ENCODE results near the gene PPCDC. TPM values are rescaled to one million over a fixed set of nuclear protein-coding genes. Genes with fewer than 3 reads are reported as not detected.

PPCDC gene, protein sequence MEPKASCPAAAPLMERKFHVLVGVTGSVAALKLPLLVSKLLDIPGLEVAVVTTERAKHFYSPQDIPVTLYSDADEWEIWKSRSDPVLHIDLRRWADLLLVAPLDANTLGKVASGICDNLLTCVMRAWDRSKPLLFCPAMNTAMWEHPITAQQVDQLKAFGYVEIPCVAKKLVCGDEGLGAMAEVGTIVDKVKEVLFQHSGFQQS
- 10 to 100 TPM; 15.9 to 24.5 TPM for total RNA-seq
- 9.0 TPM for polyA plus RNA-seq (2013, experiment 1 of 2)
- polyA plus RNA-seq (2013, experiment 2 of 2) = 8.2 TPM
- long read RNA-seq, experiment 1, partial matches to known transcripts = 5 of 14 reads
- long read RNA-seq, experiment 1, other reads (novel, unspliced or antisense) = 2 of 14 reads
- long read RNA-seq, experiment 2, transcript PPCDC-201 (6 exons, 2,250 nt) = major isoform, 11 of 29 reads
- long read RNA-seq, experiment 2, transcript PPCDC-211 (5 exons, 464 nt) = minor isoform, 6 of 29 reads
- long read RNA-seq, experiment 2, partial matches to known transcripts = 3 of 29 reads
- long read RNA-seq, experiment 2, other reads (novel, unspliced or antisense) = 5 of 29 reads
- long read RNA-seq, experiment 3, transcript PPCDC-209 (4 exons, 1,127 nt) = minor isoform, 6 of 60 reads
- long read RNA-seq, experiment 3, transcript PPCDC-201 (6 exons, 2,250 nt) = major isoform, 25 of 60 reads
- long read RNA-seq, experiment 3, transcript PPCDC-211 (5 exons, 464 nt) = minor isoform, 10 of 60 reads
- long read RNA-seq, experiment 3, partial matches to known transcripts = 5 of 60 reads
- long read RNA-seq, experiment 3, other reads (novel, unspliced or antisense) = 10 of 60 reads
- long read RNA-seq, experiment 4, transcript PPCDC-211 (5 exons, 464 nt) = major isoform, 16 of 41 reads
- long read RNA-seq, experiment 4, transcript PPCDC-201 (6 exons, 2,250 nt) = minor isoform, 14 of 41 reads
- long read RNA-seq, experiment 4, partial matches to known transcripts = 2 of 41 reads
- long read RNA-seq, experiment 4, other reads (novel, unspliced or antisense) = 6 of 41 reads

DNA sequence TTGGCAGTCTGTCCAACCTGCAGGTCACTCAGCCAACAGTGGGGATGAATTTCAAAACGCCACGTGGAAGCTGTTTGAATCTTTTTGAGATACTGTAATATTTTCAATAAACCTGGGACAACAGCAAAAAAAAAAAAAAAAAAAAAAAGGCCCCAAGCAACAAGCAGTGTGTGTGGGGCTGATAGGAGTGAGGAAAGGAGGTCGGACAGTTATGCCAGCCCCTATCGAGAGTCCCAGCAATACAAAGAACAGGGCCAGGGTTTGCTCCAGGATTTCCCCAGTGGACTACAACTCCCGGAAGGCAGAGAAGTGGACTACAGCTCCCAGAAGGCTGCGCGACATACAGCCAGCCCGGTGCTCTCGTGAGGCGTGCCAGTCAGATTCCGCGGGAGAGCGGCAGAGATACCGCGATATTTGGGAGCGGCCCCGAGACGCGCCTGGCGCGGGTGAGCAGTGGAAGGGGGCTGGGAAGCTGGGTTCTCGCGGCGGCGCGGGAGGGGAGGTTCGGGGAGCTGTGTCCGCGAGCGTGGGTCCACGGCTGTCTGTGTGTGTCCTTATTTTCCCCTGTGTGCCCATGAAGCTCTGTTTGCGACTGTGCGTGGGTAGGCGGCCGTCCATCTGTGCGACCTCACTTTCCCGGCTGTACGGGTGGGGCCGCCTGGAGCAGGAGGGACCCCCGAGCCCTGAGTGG, at the start of gene PPCDC:
TSS of gene PPCDC (plus strand) at position 410 of the 691 bp plus-strand sequence. CDS start 4,729 bp downstream, outside the sequence.
- H3K36me3 Mint-ChIP-seq (ENCODE audit: low read depth) = peaks cover 6% of the 10 kb centered on the region

DNA sequence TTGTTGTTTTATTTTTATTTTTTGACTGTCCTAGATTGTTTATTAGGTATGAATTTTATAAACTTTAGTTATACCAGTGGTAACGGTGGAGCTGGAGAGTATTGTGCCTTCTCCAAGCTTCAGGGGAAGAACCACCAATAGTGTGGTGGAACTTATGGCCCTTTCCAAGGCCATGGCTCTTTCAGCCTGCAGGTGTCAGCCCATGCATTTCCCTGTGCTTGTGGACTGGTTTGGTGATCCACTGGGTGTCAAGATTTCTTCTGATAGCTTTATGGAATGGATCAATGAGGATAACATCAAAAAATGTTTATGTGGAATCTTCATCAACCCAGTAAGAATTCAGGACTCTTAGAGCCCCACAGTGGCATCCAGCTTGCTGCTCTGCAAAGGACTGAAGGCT, 47.2 kb upstream of the PPCDC start:
- no peaks in the 10 kb centered on the region for H3K4me1 ChIP-seq (ENCODE audit: control insufficient read depth, insufficient read depth, low read length)
- H3K9ac ChIP-seq (ENCODE audit: extremely low read depth, low read length, poor library complexity, severe bottlenecking) = no peak overlapping the region
- Mint-ChIP-seq H3K36me3 (ENCODE audit: low read depth) (no peaks in the 10 kb centered on the region), H3K27ac (no peak overlapping the region), H3K4me1 (no peaks in the 10 kb centered on the region), H3K27me3 (ENCODE audit: insufficient read depth) (peaks cover 9% of the 10 kb centered on the region), H3K9me3 (peaks cover 4% of the 10 kb centered on the region), H3K4me3 (no peak overlapping the region)
- DNase-seq = no peak
- H3K9me3 ChIP-seq (ENCODE audit: control insufficient read depth, low read length) = no peaks in the 10 kb centered on the region
- no peaks in the 10 kb centered on the region for H3K36me3 ChIP-seq (ENCODE audit: control insufficient read depth, insufficient read depth, low read length)
- 93 to 100% methylated on average over 1 of the region's 1 CpG for WGBS, 2 experiments (ENCODE audit: insufficient coverage in 1 of 2, insufficient read length in 1 of 2)
- H3K27me3 ChIP-seq (ENCODE audit: control insufficient read depth, insufficient read depth, low read length, poor library complexity, severe bottlenecking) = no peaks in the 10 kb centered on the region
- no peak overlapping the region for H3K27ac ChIP-seq (ENCODE audit: low read depth, low read length)
- TF ChIP-seq, protein P1, sequence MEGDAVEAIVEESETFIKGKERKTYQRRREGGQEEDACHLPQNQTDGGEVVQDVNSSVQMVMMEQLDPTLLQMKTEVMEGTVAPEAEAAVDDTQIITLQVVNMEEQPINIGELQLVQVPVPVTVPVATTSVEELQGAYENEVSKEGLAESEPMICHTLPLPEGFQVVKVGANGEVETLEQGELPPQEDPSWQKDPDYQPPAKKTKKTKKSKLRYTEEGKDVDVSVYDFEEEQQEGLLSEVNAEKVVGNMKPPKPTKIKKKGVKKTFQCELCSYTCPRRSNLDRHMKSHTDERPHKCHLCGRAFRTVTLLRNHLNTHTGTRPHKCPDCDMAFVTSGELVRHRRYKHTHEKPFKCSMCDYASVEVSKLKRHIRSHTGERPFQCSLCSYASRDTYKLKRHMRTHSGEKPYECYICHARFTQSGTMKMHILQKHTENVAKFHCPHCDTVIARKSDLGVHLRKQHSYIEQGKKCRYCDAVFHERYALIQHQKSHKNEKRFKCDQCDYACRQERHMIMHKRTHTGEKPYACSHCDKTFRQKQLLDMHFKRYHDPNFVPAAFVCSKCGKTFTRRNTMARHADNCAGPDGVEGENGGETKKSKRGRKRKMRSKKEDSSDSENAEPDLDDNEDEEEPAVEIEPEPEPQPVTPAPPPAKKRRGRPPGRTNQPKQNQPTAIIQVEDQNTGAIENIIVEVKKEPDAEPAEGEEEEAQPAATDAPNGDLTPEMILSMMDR (conservative IDR thresholded peaks at IDR 0.05) = peak; percentile 50
- H3K4me3 ChIP-seq (ENCODE audit: low read length) = no peak overlapping the region

More for the DNA sequence above, at the start of gene PPCDC:
- no peaks in the 10 kb centered on the region for H3K27me3 Mint-ChIP-seq (ENCODE audit: insufficient read depth)
- H3K4me1 ChIP-seq (ENCODE audit: control insufficient read depth, insufficient read depth, low read length) = no peaks in the 10 kb centered on the region
- no peaks in the 10 kb centered on the region for H3K27me3 ChIP-seq (ENCODE audit: control insufficient read depth, insufficient read depth, low read length, poor library complexity, severe bottlenecking)
- no peaks in the 10 kb centered on the region for H3K36me3 ChIP-seq (ENCODE audit: control insufficient read depth, insufficient read depth, low read length)
- DNase-seq = peak; percentile 98
- H3K27ac Mint-ChIP-seq = peak within 1 kb of the TSS; percentile 92
- peak within 1 kb of the TSS; percentile 94 for H3K9ac ChIP-seq (ENCODE audit: extremely low read depth, low read length, poor library complexity, severe bottlenecking)
- peak within 1 kb of the TSS; percentile 95 for H3K4me3 Mint-ChIP-seq
- H3K27ac ChIP-seq (ENCODE audit: low read depth, low read length) = peak within 1 kb of the TSS; percentile 76
- H3K4me3 ChIP-seq (ENCODE audit: low read length) = peak within 1 kb of the TSS; percentile 97
- no peaks in the 10 kb centered on the region for H3K9me3 Mint-ChIP-seq
- 2 to 5% methylated on average over 25 to 40 of the region's 40 CpGs for WGBS, 2 experiments (ENCODE audit: insufficient coverage in 1 of 2, insufficient read length in 1 of 2)
- no peaks in the 10 kb centered on the region for H3K9me3 ChIP-seq (ENCODE audit: control insufficient read depth, low read length)
- TF ChIP-seq, protein P1 (conservative IDR thresholded peaks at IDR 0.05) = no peak
- no peaks in the 10 kb centered on the region for H3K4me1 Mint-ChIP-seq

DNA sequence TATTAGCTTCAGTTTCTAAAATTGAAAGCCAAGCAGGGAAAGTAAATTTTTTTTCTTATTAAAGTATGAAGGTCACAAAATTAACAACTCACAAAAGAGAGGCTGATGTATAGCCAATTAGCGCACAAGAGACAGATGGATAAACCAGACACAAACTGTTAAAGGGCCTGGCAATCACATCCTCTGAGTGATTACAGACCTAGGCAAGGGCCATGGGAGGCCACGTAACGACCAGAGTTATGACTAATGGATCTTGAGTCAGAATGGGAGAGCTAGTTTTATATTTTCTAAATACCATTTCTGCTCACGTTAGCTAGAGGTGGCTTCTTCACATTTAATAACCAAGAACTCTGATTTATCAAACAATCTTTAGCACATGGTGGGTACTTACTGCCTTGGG, 45.8 kb upstream of the PPCDC start:
- Histone ChIP-seq H3K9me3 (ENCODE audit: control insufficient read depth, low read length) (no peaks in the 10 kb centered on the region), H3K36me3 (ENCODE audit: control insufficient read depth, insufficient read depth, low read length) (no peaks in the 10 kb centered on the region), H3K4me1 (ENCODE audit: control insufficient read depth, insufficient read depth, low read length) (no peaks in the 10 kb centered on the region), H3K9ac (ENCODE audit: extremely low read depth, low read length, poor library complexity, severe bottlenecking) (no peak overlapping the region), H3K4me3 (ENCODE audit: low read length) (no peak overlapping the region), H3K27me3 (ENCODE audit: control insufficient read depth, insufficient read depth, low read length, poor library complexity, severe bottlenecking) (no peaks in the 10 kb centered on the region), H3K27ac (ENCODE audit: low read depth, low read length) (no peak overlapping the region)
- TF ChIP-seq, protein P1 (conservative IDR thresholded peaks at IDR 0.05) = no peak
- no peaks in the 10 kb centered on the region for H3K4me1 Mint-ChIP-seq
- H3K27me3 Mint-ChIP-seq (ENCODE audit: insufficient read depth) = peaks cover 9% of the 10 kb centered on the region
- no peak overlapping the region for H3K27ac Mint-ChIP-seq
- 96 to 100% methylated on average over 1 to 4 of the region's 4 CpGs for WGBS, 2 experiments (ENCODE audit: insufficient coverage in 1 of 2, insufficient read length in 1 of 2)
- H3K9me3 Mint-ChIP-seq = peaks cover 2% of the 10 kb centered on the region
- DNase-seq = no peak
- no peaks in the 10 kb centered on the region for H3K36me3 Mint-ChIP-seq (ENCODE audit: low read depth)
- H3K4me3 Mint-ChIP-seq = no peak overlapping the region
